Uterus (tissue), 4 donors: Measurements from ENCODE around the gene RAB43. TPM values are rescaled to one million over a fixed set of nuclear protein-coding genes. Genes with fewer than 3 reads are reported as not detected.

Experiments used
- DNase-seq, 2 donors: peaks; one replicate each; pipeline ENCODE4 v3.0.0-alpha.2; 2019 to 2020
- H3K27ac ChIP-seq, 2 donors: fragments of 200-600 bp; sonication (generic); 1 replicate in 1 of 2; 2 replicates in 1 of 2; pipeline ENCODE4 v1.5.1; 2016 to 2018
- H3K27me3 ChIP-seq, 2 donors: fragments of 200-600 bp; sonication (generic); one replicate each; pipeline ENCODE4 v1.5.1; 2018 to 2019; ENCODE audit warnings: control low read depth in 1 of 2
- H3K36me3 ChIP-seq, 2 donors: fragments of 200-600 bp; sonication (generic); one replicate each; pipeline ENCODE4 v1.5.1; 2019; ENCODE audit warnings: control low read depth in 1 of 2
- H3K4me1 ChIP-seq, 2 donors: fragments of 200-600 bp; sonication (generic); one replicate each; pipeline ENCODE4 v1.5.1; 2018 to 2019; ENCODE audit warnings: control low read depth in 1 of 2
- H3K4me3 ChIP-seq, 2 donors: fragments of 200-600 bp; sonication (generic); 1 replicate in 1 of 2; 2 replicates in 1 of 2; pipeline ENCODE4 v1.5.1; 2018 to 2019; ENCODE audit warnings: mild to moderate bottlenecking in 1 of 2
- H3K9me3 ChIP-seq, 2 donors: fragments of 200-600 bp; sonication (generic); one replicate each; pipeline ENCODE4 v1.5.1; 2019; ENCODE audit warnings: control low read depth in 1 of 2
- POLR2A ChIP-seq, 2 donors: fragments of 450-650 bp; IDR thresholded peaks; one replicate each; pipeline ENCODE4 v1.6.1; 2016; ENCODE audit warnings: antibody characterized with exemption in 2 of 2, mild to moderate bottlenecking in 1 of 2, moderate library complexity in 1 of 2
- intact Hi-C: fragments of 100-400 bp; cut with DNase I; formaldehyde crosslinking; loops from one replicate; pipeline ENCODE4 v1.15.1; 2023; ENCODE audit warnings: low total_unique reads
- total RNA-seq, 4 donors: library from RNA; depleted of rRNA in 3 of 4; stranded (reverse); fragments of >200 nt in 3 of 4; gene quantifications; one replicate each; pipeline versions ENCODE4 v1.1.0 to v1.2.4, GENCODE V29; 2014 to 2023
- TF ChIP-seq, protein P1 (sequence below), 4 experiments: fragments of 200-600 bp in 2 of 4; fragments of 450-650 bp in 2 of 4; sonication (generic) in 2 of 4; IDR thresholded peaks; one replicate each; pipeline ENCODE4 v1.5.1; 2016 to 2019; ENCODE audit warnings: antibody characterized with exemption in 4 of 4, mild to moderate bottlenecking in 2 of 4, moderate library complexity in 1 of 4
- donor health status: DM: yes; HTN: yes; CAD: no.

The RAB43 gene
- total RNA-seq, 4 donors from 2014 or later, result 10.8 to 38.2 (median 26.8) TPM

- H3K36me3 ChIP-seq, result no peaks in the 10 kb centered on the region
- TF ChIP-seq, protein P1, sequence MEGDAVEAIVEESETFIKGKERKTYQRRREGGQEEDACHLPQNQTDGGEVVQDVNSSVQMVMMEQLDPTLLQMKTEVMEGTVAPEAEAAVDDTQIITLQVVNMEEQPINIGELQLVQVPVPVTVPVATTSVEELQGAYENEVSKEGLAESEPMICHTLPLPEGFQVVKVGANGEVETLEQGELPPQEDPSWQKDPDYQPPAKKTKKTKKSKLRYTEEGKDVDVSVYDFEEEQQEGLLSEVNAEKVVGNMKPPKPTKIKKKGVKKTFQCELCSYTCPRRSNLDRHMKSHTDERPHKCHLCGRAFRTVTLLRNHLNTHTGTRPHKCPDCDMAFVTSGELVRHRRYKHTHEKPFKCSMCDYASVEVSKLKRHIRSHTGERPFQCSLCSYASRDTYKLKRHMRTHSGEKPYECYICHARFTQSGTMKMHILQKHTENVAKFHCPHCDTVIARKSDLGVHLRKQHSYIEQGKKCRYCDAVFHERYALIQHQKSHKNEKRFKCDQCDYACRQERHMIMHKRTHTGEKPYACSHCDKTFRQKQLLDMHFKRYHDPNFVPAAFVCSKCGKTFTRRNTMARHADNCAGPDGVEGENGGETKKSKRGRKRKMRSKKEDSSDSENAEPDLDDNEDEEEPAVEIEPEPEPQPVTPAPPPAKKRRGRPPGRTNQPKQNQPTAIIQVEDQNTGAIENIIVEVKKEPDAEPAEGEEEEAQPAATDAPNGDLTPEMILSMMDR (IDR thresholded peaks at IDR 0.05), result no peak
- no peak for TF ChIP-seq POLR2A (IDR thresholded peaks at IDR 0.05)
- no peak overlapping the region for H3K4me3 ChIP-seq
- H3K27ac ChIP-seq, result peak overlapping the region; percentile 90 to 98
- DNase-seq, result no peak
- H3K4me1 ChIP-seq, result no peaks in the 10 kb centered on the region
- intact Hi-C loops, result no loop called here
- H3K27me3 ChIP-seq, result no peaks in the 10 kb centered on the region
- H3K9me3 ChIP-seq, result no peaks in the 10 kb centered on the region
Measured at GRCh38 chr3:129085818-129086217, 35.8 kb downstream of the RAB43 start.

DNA sequence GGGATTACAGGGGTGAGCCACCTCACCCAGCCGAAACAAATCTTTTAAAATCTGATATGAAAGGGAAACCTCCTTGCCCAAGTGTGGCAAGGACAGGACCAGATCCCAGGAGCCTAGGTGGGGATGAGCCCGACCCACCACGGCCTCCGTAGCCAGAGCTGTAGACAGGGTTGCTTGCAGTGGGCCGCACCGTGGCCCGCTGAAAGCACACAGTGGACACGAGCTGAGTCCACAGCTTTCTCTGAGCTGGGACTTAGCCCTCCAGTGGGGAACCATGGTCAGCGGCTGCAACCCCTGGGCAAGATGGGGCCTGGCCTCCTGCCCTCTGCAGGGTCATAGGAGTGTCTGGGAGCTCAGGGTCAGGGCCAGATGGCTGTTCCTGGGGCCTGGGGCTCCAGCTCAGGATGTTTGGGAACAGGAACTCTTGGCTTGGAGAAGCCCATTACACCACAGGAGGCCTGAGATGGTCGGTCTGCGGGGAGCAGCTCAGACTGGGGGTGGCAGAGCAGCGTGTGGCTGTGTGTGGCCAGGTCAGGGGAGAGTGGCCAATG, 36.4 kb downstream of the RAB43 start:
- intact Hi-C loops, result no loop called here
- Histone ChIP-seq H3K9me3 (no peaks in the 10 kb centered on the region), H3K4me3 (no peak overlapping the region), H3K4me1 (no peaks in the 10 kb centered on the region), H3K36me3 (no peaks in the 10 kb centered on the region), H3K27ac (no peak overlapping the region), H3K27me3 (no peaks in the 10 kb centered on the region)
- DNase-seq, result no peak
- no peak for TF ChIP-seq POLR2A (IDR thresholded peaks at IDR 0.05)
- TF ChIP-seq, protein P1 (IDR thresholded peaks at IDR 0.05), result no peak

DNA sequence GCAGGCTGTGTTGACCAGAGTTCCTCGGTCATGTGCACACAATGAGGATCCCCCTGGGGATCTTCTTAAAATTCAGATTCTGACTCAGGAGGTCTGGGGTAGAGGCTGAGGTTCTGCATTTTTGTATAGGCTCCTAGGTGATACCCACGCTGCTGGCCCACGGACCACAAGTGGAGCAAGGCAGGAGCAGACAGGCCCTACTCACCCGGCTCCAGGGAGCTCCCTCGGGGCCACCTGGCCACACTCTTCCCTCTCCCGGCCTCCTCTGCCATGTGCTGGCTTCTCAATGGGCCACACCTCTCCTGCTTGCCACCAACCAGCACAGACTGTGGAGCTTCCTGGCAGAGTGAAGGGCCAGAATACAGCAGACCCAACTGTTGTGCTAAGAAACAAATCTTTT, 37.1 kb downstream of the RAB43 start:
- no peak overlapping the region for H3K27ac ChIP-seq
- no peak overlapping the region for H3K4me3 ChIP-seq
- DNase-seq, result no peak
- no peaks in the 10 kb centered on the region for H3K27me3 ChIP-seq
- no peaks in the 10 kb centered on the region for H3K4me1 ChIP-seq
- no peaks in the 10 kb centered on the region for H3K36me3 ChIP-seq
- intact Hi-C loops, result no loop called here
- H3K9me3 ChIP-seq, result no peaks in the 10 kb centered on the region
- TF ChIP-seq, protein P1 (IDR thresholded peaks at IDR 0.05), result no peak
- TF ChIP-seq POLR2A (IDR thresholded peaks at IDR 0.05), result no peak

DNA sequence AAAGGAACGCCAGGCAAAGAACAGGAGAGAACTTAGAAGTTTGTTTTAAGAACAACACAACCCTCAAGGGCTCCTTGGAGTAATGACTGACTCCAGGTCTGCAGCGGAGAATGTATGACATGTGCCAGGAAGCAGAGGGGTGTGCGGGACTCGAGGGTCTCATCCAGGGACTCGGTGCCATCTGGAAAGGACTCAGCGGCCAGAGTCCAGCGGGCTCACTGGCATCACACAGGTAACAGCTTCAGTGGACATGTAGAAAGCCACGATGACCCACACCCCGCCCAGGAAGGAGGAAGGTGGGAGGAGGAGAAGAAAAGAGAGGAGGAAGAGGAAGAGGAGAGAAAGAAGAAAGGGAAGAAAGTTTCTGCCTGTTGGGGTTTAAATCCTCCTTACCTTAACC, 39.6 kb downstream of the RAB43 start:
- H3K4me3 ChIP-seq, result no peak overlapping the region
- H3K27ac ChIP-seq, result no peak overlapping the region
- no peaks in the 10 kb centered on the region for H3K9me3 ChIP-seq
- no peaks in the 10 kb centered on the region for H3K4me1 ChIP-seq
- DNase-seq, result no peak
- no peaks in the 10 kb centered on the region for H3K36me3 ChIP-seq
- intact Hi-C loops, result no loop called here
- H3K27me3 ChIP-seq, result no peaks in the 10 kb centered on the region
- TF ChIP-seq, protein P1 (IDR thresholded peaks at IDR 0.05), result no peak
- TF ChIP-seq POLR2A (IDR thresholded peaks at IDR 0.05), result no peak

DNA sequence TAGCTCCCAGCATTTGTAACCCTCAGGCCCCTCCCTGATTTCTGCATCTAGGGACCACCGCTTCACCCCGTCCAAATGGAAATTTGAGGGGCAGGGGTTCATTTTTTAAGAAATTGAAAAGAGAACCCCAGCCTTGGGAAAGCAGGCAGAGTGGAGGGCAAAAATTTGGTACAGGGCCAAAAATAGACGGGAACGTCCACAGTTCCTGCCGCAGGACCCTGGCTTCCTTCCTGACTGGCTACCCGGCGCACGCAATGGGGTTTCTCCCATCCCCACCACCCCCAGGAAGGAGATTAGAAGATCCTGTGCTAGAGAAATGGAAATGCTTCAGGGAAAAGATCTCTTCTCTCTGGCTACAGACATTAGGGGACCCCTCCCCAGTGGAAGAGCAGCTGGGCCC, 40.1 kb downstream of the RAB43 start:
- H3K4me1 ChIP-seq, result no peaks in the 10 kb centered on the region
- no peaks in the 10 kb centered on the region for H3K9me3 ChIP-seq
- no peaks in the 10 kb centered on the region for H3K36me3 ChIP-seq
- H3K4me3 ChIP-seq, result no peak overlapping the region
- DNase-seq, result no peak
- no peaks in the 10 kb centered on the region for H3K27me3 ChIP-seq
- intact Hi-C loops, result no loop called here
- TF ChIP-seq, protein P1 (IDR thresholded peaks at IDR 0.05), result no peak
- no peak for TF ChIP-seq POLR2A (IDR thresholded peaks at IDR 0.05)
- H3K27ac ChIP-seq, result no peak overlapping the region
